ENCODE results near the gene MAGI1. TPM values are rescaled to one million over a fixed set of nuclear protein-coding genes. Genes with fewer than 3 reads are reported as not detected.

MAGI1 gene
- total RNA-seq, 1 experiment from 2014 or later: 16.9 TPM

DNA sequence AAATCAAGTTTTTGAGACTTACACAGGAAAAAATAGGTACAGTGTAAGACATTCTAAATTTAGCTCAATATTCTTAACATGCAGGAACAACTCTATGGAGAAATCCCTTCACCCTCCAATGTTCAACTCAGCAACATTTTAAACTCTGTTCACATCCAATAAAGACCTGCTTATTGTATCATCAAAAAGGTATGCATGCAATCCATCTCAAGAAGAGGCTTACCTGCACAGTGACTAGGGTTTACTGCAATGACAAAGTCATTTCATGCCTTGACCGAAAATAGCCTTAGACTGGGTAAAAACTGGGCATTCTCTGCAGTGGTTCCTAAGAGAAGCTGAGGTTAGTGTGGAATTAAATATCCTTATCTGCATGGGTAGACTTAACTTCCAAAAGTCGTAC, 80.5 kb downstream of the MAGI1 start:
- no peak for DNase-seq
- Histone ChIP-seq H3K36me3 (no peaks in the 10 kb centered on the region), H3K4me1 (no peaks in the 10 kb centered on the region), H3K9me3 (replicated peaks) (no peaks in the 10 kb centered on the region), H3K4me3 (no peak overlapping the region), H3K27ac (no peak overlapping the region), H3K27me3 (no peaks in the 10 kb centered on the region)

DNA sequence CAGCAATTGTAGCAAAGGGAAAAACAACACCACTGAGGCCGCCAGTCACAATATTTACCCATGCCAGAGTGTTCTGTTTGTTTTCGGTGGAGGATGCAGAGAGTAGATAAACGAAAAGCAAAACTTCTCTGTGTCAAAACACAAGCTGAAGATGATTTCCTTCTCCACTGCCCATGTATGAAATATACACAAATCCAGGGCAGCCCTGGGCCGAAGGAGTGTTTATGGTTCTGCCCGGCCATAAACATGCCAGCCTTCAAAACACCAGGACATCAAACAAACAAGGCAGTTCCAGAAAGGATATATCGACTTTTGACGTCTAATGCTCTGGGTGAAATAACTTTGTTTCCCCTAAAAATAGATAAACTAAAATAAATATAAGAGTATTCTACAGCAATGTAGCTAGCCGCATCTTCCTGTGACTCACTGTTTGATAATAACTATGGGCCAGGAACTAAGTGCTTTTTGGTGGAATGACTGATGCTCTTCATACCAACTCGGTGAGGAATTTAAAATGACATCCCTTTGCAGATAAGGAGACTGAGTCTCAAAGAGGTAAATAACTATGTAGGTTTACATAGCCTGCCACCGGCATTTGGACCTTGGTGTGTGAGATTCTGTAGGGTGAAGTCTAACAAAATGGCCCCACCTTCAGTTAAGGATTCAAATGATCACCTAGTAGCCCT, 82.8 kb downstream of the MAGI1 start:
- DNase-seq: no peak

DNA sequence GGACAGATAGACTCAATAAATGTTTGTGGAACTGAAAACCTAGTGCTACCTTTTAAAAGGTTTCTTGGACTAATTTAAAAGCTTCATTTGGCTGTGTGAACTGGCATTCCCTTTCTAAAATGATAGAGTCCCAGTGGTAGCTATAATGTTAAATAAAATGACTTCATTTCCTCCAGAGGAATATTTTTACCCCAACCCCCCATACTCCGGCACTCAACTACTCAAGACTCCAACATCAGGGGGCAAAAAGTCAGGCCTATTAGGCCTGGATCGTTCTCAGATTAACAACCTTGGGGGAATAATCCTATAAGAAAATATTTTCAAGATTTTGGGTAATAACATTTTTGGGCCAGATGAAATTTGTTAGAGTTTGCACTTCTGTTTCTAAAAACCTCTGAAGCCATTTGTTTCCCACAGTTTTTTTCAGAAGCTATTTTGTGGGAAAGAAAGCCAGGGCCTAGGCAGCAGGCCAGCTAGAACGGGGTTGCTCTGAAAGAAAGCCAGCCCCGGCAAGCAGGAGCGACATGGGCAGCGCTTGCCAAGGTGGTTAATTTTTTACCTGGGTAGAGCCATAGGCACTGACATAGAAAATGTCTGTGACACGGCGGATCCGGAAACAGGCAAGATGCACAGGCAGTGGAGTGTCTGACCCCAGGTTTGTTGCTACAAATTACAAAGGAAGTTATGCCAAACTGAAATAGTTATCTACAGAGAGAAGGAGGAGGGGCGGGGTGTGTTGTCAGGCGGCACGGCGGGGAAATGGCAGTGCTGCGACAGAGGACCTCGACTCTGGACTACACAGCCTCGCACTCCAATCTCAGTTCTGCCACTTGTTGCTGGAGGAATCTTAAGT, 84.6 kb downstream of the MAGI1 start:
- H3K4me3 ChIP-seq: no peak overlapping the region
- no peaks in the 10 kb centered on the region for H3K36me3 ChIP-seq
- no peaks in the 10 kb centered on the region for H3K27me3 ChIP-seq
- H3K4me1 ChIP-seq: peaks cover 8% of the 10 kb centered on the region
- H3K9me3 ChIP-seq (replicated peaks): no peaks in the 10 kb centered on the region
- no peak for DNase-seq
- H3K27ac ChIP-seq: no peak overlapping the region

More for the DNA sequence above, 82.8 kb downstream of the MAGI1 start:
- Histone ChIP-seq H3K4me1 (no peaks in the 10 kb centered on the region; the same call in 1 of the 2 replicates), H3K9me3 (replicated peaks) (no peaks in the 10 kb centered on the region), H3K4me3 (no peak overlapping the region), H3K27me3 (no peaks in the 10 kb centered on the region), H3K27ac (no peak overlapping the region), H3K36me3 (no peaks in the 10 kb centered on the region)

DNA sequence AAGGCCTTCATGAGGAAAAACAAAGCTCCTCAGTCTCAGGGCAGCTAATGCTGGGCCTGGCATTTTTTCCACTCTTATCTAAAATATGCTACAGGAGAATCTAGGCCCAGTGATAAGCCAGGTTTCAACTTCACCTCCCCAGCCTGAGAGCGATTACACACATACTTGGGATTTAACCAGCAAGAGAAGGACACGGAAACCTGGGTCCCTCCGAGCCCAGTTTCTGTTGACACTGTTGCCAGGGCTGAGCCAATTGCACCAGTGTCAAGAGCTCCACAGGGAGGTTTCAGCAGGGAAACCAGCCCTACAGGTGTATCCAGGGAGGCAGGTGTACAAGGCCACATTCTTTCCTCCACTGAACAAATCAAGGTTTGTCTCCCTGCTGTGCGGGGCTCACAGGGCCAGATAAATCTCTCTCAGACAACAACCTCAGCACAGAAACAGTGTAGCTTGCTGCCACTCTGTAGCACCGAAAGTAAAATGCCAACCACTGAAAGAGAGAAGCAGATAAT, 85.4 kb downstream of the MAGI1 start:
- Histone ChIP-seq H3K9me3 (replicated peaks) (no peaks in the 10 kb centered on the region), H3K36me3 (no peaks in the 10 kb centered on the region), H3K27ac (no peak overlapping the region), H3K27me3 (no peaks in the 10 kb centered on the region), H3K4me1 (peaks cover 8% of the 10 kb centered on the region), H3K4me3 (no peak overlapping the region)
- DNase-seq: no peak

DNA sequence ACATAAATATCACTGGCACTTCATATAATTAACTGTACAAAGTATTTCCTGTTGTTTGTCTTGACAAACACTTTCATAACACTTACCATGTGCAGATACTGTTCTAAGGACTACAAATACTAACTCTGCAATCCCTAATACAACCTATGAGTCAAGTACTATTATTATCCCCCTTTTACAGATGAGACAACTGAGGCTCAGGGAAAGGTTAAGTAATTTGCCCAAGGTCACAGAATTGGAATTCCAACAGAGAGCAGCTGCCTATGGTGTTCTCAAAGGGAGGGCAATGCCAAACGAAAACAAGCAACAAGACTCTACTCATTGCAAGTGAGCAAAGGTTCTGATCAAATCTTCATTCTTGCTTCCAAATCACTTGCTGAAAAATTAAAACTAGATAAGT, 85.9 kb downstream of the MAGI1 start:
- Histone ChIP-seq H3K36me3 (no peaks in the 10 kb centered on the region), H3K27ac (no peak overlapping the region), H3K4me1 (peaks cover 8% of the 10 kb centered on the region)

DNA sequence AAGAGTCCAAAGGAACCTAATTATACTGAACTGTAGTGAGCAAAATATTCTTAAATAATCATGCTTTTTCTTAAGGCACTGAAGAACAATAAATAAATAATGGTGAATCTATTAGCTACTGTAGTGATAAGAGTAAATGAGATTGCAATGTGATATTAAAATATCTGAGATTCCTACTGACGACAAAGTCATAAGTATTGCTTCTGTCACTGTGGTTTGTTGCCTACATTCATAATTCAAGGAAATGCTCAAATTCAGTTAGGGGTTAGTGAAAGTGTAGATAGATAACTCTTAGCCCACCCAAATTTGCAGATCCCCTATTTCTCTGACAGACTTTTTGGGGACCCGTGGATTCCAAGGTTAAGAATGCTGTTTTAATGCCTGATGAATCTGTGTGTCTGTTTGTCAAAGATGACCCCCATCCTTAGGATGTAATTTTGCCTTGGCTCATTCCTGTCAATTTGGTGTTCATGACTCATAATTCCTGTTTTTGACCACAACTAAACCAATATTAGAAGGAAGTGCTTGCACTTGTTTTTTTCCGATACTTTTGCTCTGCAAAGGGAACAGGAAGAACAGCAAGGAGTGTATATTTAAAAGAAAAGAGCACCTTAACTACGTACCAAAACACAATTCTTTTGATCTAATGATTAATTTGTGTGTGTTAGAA, 86.7 kb downstream of the MAGI1 start:
- Histone ChIP-seq H3K36me3 (no peaks in the 10 kb centered on the region), H3K27ac (no peak overlapping the region), H3K4me1 (peaks cover 8% of the 10 kb centered on the region), H3K4me3 (no peak overlapping the region), H3K9me3 (replicated peaks) (no peaks in the 10 kb centered on the region), H3K27me3 (no peaks in the 10 kb centered on the region)
- DNase-seq: no peak

More for the DNA sequence above, 85.9 kb downstream of the MAGI1 start:
- Histone ChIP-seq H3K9me3 (replicated peaks) (no peaks in the 10 kb centered on the region), H3K4me3 (no peak overlapping the region), H3K27me3 (no peaks in the 10 kb centered on the region)
- DNase-seq: peak in 1 of 2 experiments; percentile 10

DNA sequence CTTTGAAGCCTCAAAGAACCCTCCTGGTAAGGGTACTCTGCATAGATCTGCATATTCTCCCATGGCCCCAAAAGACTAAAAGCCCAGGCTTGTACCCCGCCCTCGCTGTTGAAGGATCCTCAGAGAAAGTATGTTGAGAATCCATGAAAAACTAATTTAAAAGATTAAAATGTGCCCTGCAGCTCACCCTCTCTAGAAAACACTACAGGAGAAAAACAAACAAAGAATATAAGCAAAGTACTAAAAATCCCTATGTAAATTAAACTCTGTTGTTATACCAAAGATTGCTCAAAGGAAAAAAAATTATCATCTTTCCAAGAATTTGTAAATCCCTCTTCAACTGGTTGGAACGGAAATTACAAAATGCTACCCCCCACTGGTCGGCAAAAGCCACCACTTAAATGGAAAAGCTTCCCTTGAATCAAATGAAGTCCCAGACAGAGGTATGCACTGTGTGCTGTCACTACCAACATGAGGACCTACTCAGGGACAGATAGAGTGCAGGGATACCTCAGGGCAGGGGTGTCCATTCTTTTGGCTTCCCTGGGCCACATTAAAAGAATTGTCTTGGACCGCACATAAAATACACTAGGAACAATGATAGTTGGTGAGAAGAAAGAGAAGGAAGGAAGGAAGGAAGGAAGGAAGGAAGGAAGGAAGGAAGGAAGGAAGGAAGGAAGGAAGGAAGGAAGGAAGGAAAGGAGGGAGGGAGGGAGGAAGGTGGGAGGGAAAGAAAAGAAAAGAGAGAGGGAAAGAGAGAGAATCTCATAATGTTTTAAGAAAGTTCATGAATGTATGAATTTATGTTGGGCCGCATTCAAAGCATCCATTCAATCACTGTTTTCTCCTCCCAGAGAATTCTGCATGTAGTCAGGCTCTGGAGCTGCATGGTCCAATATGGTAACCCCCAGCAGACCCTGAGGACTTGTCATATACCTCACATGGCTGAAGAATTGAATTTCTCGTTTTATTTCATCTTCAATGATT, 88.1 kb downstream of the MAGI1 start:
- Histone ChIP-seq H3K9me3 (replicated peaks) (no peaks in the 10 kb centered on the region), H3K27me3 (no peaks in the 10 kb centered on the region), H3K36me3 (no peaks in the 10 kb centered on the region), H3K4me3 (no peak overlapping the region), H3K4me1 (peaks cover 8% of the 10 kb centered on the region), H3K27ac (no peak overlapping the region; the same call in 1 of the 2 replicates)
- DNase-seq: peak; percentile 13 to 28

DNA sequence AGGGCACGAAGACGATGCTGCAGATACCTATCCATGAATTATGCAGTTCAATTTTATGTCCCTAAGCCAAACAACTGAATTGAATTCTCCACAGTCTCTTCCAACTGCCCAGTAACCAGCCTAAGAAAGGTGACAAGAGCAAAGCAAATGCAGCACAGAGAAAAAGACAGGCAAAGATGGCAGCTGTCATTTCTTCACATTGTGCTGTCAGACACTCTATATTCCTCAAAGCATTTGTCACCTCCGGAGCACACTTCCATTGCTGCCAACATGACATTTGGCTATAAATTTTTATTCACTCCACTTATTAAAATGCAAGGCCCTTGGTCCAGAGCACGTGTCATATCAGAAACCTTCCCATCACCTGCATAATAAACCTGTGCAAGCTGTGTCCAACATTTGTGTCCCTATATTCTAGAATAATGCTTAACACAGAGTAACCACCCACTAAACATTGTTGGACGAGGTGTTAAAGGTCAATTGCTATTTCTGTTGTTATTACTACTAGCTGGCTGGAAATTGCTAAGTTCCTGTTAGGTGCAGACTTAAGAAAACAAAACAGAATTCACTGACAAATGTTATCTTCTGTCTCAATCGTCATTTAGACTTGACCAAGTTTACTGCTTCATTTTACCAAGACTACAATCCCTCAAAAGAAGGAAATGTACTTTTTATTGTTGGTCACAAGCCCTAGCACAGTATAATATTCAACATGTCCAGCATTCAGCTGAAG, 89.7 kb downstream of the MAGI1 start:
- no peak overlapping the region for H3K4me3 ChIP-seq
- peaks cover 8% of the 10 kb centered on the region for H3K4me1 ChIP-seq
- DNase-seq: no peak
- no peaks in the 10 kb centered on the region for H3K9me3 ChIP-seq (replicated peaks)
- no peaks in the 10 kb centered on the region for H3K36me3 ChIP-seq
- H3K27me3 ChIP-seq: no peaks in the 10 kb centered on the region
- H3K27ac ChIP-seq: no peak overlapping the region

DNA sequence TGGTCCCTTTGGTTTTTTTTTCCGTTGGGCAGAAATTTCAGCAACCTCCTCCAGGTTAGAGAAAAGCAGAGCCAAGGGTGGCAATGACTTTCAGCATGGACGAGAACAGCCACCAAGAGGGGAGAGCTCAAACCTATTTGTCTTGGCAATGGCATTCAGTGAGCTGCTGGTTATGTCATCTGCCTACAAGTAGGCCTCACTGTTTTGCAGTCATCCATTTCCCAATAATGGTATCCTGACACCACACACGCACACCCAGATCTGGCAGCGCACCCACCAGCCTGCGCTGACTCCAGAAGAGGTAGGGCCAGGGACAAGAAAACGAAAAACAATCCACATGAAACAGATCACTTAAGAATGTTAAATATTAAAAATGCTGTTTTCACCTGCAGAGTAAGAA, 92.3 kb downstream of the MAGI1 start:
- no peak overlapping the region for H3K27ac ChIP-seq
- DNase-seq: no peak

DNA sequence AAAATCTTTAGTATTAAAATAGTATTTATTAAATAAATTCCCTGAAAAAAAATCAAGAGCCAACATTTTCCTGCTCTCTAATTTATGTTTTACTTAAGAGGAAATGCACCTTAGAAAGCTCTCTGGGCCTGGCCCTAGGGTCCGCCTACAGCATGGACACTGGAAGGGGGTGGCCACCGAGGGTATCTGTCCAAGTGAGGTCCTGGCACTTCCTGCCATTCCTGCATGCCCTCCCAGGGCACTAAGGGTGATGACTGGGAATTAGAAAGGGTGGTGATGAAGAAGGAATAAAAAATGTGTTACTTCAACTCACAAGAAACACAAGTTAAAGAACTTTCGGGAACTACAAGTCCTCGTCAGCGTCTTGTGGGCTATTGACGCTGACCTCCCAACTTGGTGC, 92.8 kb downstream of the MAGI1 start:
- H3K36me3 ChIP-seq: no peaks in the 10 kb centered on the region
- H3K9me3 ChIP-seq (replicated peaks): no peaks in the 10 kb centered on the region
- H3K4me3 ChIP-seq: no peak overlapping the region
- H3K27ac ChIP-seq: no peak overlapping the region
- DNase-seq: no peak
- no peaks in the 10 kb centered on the region for H3K27me3 ChIP-seq
- peaks cover 8% of the 10 kb centered on the region for H3K4me1 ChIP-seq

More for the DNA sequence above, 92.3 kb downstream of the MAGI1 start:
- H3K4me3 ChIP-seq: no peak overlapping the region
- H3K36me3 ChIP-seq: no peaks in the 10 kb centered on the region
- peaks cover 8% of the 10 kb centered on the region for H3K4me1 ChIP-seq
- no peaks in the 10 kb centered on the region for H3K27me3 ChIP-seq
- no peaks in the 10 kb centered on the region for H3K9me3 ChIP-seq (replicated peaks)

DNA sequence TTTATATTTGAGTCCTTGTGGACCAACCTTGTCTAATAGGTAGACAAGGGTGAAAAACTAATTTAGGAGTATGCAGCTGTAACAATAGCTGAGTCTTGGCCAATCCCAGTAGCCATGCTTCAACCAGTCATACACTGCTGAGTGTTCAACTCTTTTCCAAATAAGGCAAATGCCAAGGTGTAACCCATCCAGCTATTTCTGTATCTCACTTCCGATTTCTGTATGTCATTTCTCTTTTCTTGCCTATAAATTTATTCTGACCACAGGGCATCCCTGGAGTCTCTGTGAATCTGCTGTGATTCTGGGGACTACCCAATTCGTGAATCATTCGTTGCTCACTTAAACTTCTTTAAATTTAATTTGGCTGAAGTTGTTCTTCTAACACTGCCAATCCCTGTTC, 93.2 kb downstream of the MAGI1 start:
- H3K27me3 ChIP-seq: no peaks in the 10 kb centered on the region
- no peaks in the 10 kb centered on the region for H3K9me3 ChIP-seq (replicated peaks)
- no peak overlapping the region for H3K27ac ChIP-seq
- no peak for DNase-seq
- no peak overlapping the region for H3K4me3 ChIP-seq
- peaks cover 4% of the 10 kb centered on the region for H3K4me1 ChIP-seq
- H3K36me3 ChIP-seq: no peaks in the 10 kb centered on the region

DNA sequence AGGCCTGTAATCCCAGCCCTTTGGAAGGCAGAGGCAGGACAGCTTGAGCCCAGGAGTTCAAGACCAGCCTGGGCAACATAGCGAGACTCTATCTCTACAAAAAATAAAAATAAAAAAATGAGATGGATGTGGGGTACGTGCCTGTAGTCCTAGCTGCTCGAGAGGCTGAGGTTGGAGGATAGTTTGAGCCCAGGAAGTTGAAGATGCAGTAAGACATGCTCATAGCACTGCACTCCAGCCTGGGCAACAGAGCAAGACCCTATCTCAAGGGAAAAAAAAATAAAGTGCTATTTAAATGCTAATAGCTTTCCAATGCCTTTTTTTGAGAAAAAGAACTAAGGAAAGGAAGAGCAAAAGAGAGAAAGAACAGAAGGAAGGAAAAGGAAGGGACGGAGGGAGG, 94.5 kb downstream of the MAGI1 start:
- Histone ChIP-seq H3K4me3 (no peak overlapping the region), H3K27me3 (no peaks in the 10 kb centered on the region), H3K27ac (no peak overlapping the region), H3K36me3 (no peaks in the 10 kb centered on the region), H3K9me3 (replicated peaks) (no peaks in the 10 kb centered on the region), H3K4me1 (no peaks in the 10 kb centered on the region)
- no peak for DNase-seq

DNA sequence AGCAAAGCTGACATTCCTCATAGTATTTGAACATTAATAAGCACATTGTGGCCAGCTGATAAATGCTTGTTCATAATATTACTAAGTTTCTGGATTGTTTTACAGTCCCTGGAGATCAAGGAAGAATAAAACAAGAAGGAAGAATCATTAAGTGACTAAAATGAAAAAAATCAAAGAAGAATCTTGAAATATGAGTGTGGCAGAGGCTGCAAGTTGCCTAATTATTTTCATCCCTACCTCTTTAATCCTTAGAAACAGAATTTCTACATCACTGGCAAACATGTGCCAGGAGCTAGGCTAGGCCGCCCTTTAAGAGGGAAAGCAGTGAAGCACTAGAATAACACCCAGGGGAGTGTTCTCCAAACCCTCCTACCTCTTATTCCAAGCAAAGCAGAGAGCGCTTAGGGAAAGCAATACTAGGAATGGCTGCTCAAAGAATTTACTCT, 98.9 kb downstream of the MAGI1 start:
- Histone ChIP-seq H3K4me1 (no peaks in the 10 kb centered on the region), H3K27me3 (no peaks in the 10 kb centered on the region), H3K9me3 (replicated peaks) (no peaks in the 10 kb centered on the region), H3K27ac (no peak overlapping the region), H3K4me3 (no peak overlapping the region), H3K36me3 (no peaks in the 10 kb centered on the region)
- DNase-seq: no peak

All from SJCRH30 (cell line).